Endothelial cell of umbilical vein (primary cell): ENCODE results near the gene C10orf71. TPM values are rescaled to one million over a fixed set of nuclear protein-coding genes. Genes with fewer than 3 reads are reported as not detected.

Experiments
- BruUV-seq: library from RNA; stranded (reverse); fragments of 400-500 nt; replicated peaks from 2 replicates; lab custom pipeline; 2021; lab: Mats Ljungman, UMichigan
- CTCF ChIA-PET: fragments of 300-600, 350-600 bp; sonication (Branson Sonifier 250); formaldehyde crosslinking; loops from one replicate; lab custom pipeline; 2021; ENCODE audit warnings: antibody characterized with exemption, inconsistent platforms; lab: Charles Lee
- POLR2A ChIA-PET: fragments of 300-600, 350-600 bp; sonication (Branson Sonifier 250); formaldehyde crosslinking; loops from one replicate; lab custom pipeline; 2021; ENCODE audit warnings: antibody characterized with exemption, inconsistent platforms; lab: Charles Lee
- DNase-seq: peaks from one replicate; pipeline ENCODE4 v3.0.0-alpha.2; 2011; ENCODE audit warnings: low read depth, low spot score
- FAIRE-seq: peaks from 2 replicates; lab custom pipeline; 2011; peaks lifted over from hg19 to GRCh38; lab: Jason Lieb, UNC
- H2AFZ ChIP-seq: 2 replicates; pipeline ENCODE4 v1.6.0; 2012; ENCODE audit warnings: low read depth, low read length, control low read depth, inconsistent platforms
- H3K27ac ChIP-seq: 2 replicates; pipeline ENCODE4 v1.5.1; 2011; ENCODE audit warnings: low read depth, mild to moderate bottlenecking, control low read depth, low read length, moderate library complexity; ENCODE audit not compliant: insufficient read depth
- H3K27me3 ChIP-seq, 2 experiments: 2 replicates each; pipeline versions ENCODE4 v1.6.0 to v1.6.1; 2011; ENCODE audit warnings: low read length in 2 of 2, mixed read lengths in 1 of 2; ENCODE audit not compliant: control insufficient read depth in 2 of 2, insufficient read depth in 2 of 2
- H3K36me3 ChIP-seq, 2 experiments: 2 replicates in 1 of 2; 3 replicates in 1 of 2; pipeline ENCODE4 v1.5.1; 2011; ENCODE audit warnings: low read length in 2 of 2, mild to moderate bottlenecking in 1 of 2, moderate library complexity in 1 of 2; ENCODE audit not compliant: control insufficient read depth in 2 of 2, insufficient read depth in 2 of 2; ENCODE audit errors: extremely low read depth in 1 of 2
- H3K4me1 ChIP-seq: 3 replicates; pipeline ENCODE4 v1.5.1; 2011; ENCODE audit warnings: mild to moderate bottlenecking, low read length; ENCODE audit not compliant: control insufficient read depth, insufficient read depth; ENCODE audit errors: extremely low read depth
- H3K4me2 ChIP-seq: 2 replicates; pipeline ENCODE4 v1.6.1; 2011; ENCODE audit warnings: low read length, control low read depth, mixed read lengths; ENCODE audit not compliant: insufficient read depth
- H3K4me3 ChIP-seq, 3 experiments: fragments of 200-600 bp in 1 of 3; sonication (generic), shearing (Covaris generic) in 1 of 3; replicated peaks in 1 of 3; 2 replicates each; pipeline ENCODE4 v1.5.1; 2011 to 2016; ENCODE audit warnings: control low read depth in 3 of 3, low read length in 3 of 3, mild to moderate bottlenecking in 2 of 3, inconsistent platforms in 1 of 3, low read depth in 1 of 3, moderate library complexity in 1 of 3; ENCODE audit not compliant: insufficient read depth in 1 of 3
- H3K79me2 ChIP-seq: 2 replicates; pipeline ENCODE4 v1.6.0; 2012; ENCODE audit warnings: low read length, inconsistent platforms; ENCODE audit not compliant: control insufficient read depth, insufficient read depth
- H3K9ac ChIP-seq: replicated peaks from 2 replicates; pipeline ENCODE3; 2011; ENCODE audit warnings: low read length, control low read depth; ENCODE audit not compliant: insufficient read depth; ENCODE audit errors: extremely low read depth
- H3K9me1 ChIP-seq: replicated peaks from 3 replicates; pipeline ENCODE4 v1.6.0; 2011; ENCODE audit warnings: mild to moderate bottlenecking, low read length; ENCODE audit not compliant: control insufficient read depth, insufficient read depth; ENCODE audit errors: extremely low read depth
- H3K9me3 ChIP-seq: replicated peaks from 2 replicates; pipeline ENCODE4 v1.5.1; 2012; ENCODE audit warnings: low read length, inconsistent platforms; ENCODE audit not compliant: control insufficient read depth, insufficient read depth
- H4K20me1 ChIP-seq: replicated peaks from 2 replicates; pipeline ENCODE3; 2011; ENCODE audit warnings: mild to moderate bottlenecking, low read length; ENCODE audit not compliant: control insufficient read depth, insufficient read depth; ENCODE audit errors: extremely low read depth
- EZH2 ChIP-seq: IDR thresholded peaks from 2 replicates; pipeline ENCODE4 v1.6.1; 2012; ENCODE audit warnings: borderline replicate concordance, low read depth, mild to moderate bottlenecking, moderate library complexity, low read length, inconsistent platforms; ENCODE audit not compliant: severe bottlenecking
- dilution Hi-C: fragments of 300-500 bp; cut with MboI; formaldehyde crosslinking; loops from one replicate; pipeline ENCODE4 v1.15.0; 2019; ENCODE audit warnings: low sequenced_read_pairs; ENCODE audit not compliant: extremely low pct_ligation_motif_present
- intact Hi-C: fragments of 100-400 bp; cut with micrococcal nuclease; formaldehyde crosslinking; loops from one replicate; pipeline ENCODE4 v1.10.0; 2022
- polyA plus RNA-seq, 4 experiments: library from polyadenylated mRNA; depleted of rRNA in 3 of 4; stranded (reverse) in 3 of 4; unstranded in 1 of 4; fragments of >200 nt; gene quantifications; 2 replicates each; pipeline versions ENCODE4 v1.2.1 to v1.2.3, GENCODE V29; 2011 to 2012; ENCODE audit warnings: missing spikeins in 1 of 4
- total RNA-seq: library from RNA; stranded (reverse); gene quantifications from 2 replicates; pipeline ENCODE4 v1.2.3, GENCODE V29; 2021
- TF ChIP-seq, protein P1 (sequence below): IDR thresholded peaks from 2 replicates; pipeline ENCODE4 v1.6.1; 2011; ENCODE audit not compliant: insufficient read depth, insufficient read length
- TF ChIP-seq, protein P2 (sequence below), 2 donors: IDR thresholded peaks; 1 replicate in 1 of 2; 2 replicates in 1 of 2; pipeline ENCODE4 v1.5.1; 2011; ENCODE audit warnings: low read length in 2 of 2, mild to moderate bottlenecking in 2 of 2, moderate library complexity in 2 of 2, control low read depth in 1 of 2, inconsistent platforms in 1 of 2, low read depth in 1 of 2; ENCODE audit not compliant: insufficient read depth in 1 of 2; ENCODE audit errors: extremely low read depth in 1 of 2

The C10orf71 gene
- total and polyA plus RNA-seq, 2 donors (not counting 3 experiments of a cell fraction or from before 2014, with no cell fraction given) = not detected

DNA sequence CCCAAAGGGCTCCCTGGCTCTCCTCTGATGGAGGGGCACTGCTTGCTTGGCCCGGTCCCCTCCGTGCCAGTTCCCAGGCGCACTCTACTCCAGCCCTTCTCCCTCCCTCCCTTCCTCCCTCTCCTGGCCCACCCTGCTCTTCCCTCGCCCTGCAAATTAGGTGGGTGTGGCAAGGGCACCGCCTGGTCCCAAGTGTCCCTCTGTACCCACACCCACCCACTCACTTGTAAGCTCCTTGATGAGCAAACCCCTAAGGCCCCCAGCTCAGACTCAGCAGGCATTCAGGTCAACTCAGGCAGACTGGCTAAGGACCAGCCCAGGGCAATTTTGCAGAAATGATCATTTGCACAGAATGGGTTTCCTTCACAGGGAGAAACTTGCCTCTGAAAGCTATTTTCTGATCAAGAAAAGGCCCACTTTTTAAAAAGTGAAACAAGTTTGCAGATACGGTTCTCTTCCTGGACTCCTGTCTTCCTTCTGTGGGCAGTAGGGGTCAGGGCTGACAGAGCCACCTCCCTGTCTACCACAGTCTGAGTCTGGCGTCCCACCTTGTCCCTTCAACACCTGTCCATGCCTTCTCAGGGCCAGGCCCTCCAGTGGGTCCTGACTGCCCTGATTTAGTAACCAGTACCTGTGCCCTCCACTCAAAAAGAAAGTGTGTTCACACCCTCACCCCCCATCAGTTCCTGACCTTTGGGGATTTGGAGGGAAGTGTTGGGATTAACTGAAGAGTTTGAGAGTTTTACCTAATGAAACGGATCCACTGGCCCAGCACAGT is 28.3 kb downstream of the C10orf71 start:
- no peaks in the 10 kb centered on the region for H3K27me3 ChIP-seq
- H3K9me1 ChIP-seq = no peaks in the 10 kb centered on the region
- ChIA-PET CTCF (no interaction called here), POLR2A (no interaction called here)
- no peaks in the 10 kb centered on the region for H4K20me1 ChIP-seq
- FAIRE-seq (no peak), DNase-seq (no peak)
- H3K4me1 ChIP-seq = no peaks in the 10 kb centered on the region
- H3K9ac ChIP-seq = no peak overlapping the region
- H3K27ac ChIP-seq = no peak overlapping the region
- dilution Hi-C loops (no loop called here), intact Hi-C loops (no loop called here)
- no TSS peak for BruUV-seq
- H3K9me3 ChIP-seq = no peaks in the 10 kb centered on the region
- no peak overlapping the region for H3K4me3 ChIP-seq
- H3K36me3 ChIP-seq = no peaks in the 10 kb centered on the region
- no peak overlapping the region for H3K4me2 ChIP-seq
- no peaks in the 10 kb centered on the region for H3K79me2 ChIP-seq
- H2AFZ ChIP-seq = no peak overlapping the region
- TF ChIP-seq, protein P1, sequence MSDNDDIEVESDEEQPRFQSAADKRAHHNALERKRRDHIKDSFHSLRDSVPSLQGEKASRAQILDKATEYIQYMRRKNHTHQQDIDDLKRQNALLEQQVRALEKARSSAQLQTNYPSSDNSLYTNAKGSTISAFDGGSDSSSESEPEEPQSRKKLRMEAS = no peak
- TF ChIP-seq EZH2 = no peak

DNA sequence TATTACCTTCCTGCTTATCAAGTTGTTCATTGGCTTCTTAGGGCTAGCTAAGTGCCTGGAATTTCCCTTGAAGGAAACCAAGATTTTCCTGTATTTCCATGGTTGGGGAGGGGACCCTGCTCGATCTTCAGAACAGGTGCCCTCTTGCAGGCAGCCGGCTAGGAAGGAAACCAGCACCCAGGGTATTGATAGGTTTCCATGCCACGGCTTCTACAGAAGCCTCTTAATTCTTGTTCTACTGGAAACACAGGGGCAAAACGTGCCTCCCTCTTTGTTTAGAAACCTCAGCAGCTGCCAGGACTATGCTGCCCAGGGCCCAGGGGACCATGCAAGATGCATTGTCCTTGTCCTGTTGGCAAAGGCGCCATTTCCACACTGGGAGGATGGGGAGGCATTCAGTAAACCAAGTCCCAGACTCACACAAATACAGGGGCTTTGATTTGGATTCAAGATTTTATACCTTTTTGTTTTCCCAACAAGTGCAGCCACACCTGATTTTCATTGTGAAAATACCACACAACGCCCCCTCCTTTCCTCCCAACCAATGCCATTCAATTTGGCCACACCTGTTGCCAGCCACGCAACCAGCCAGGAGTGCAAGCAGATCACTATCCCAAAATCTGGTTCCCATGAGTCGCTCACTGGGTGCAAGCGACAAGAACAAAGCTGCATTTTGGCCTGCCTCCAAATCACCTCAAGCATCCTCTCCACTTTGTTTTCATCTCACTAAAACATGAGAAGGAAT is 29.6 kb downstream of the C10orf71 start:
- Histone ChIP-seq H3K27me3 (no peaks in the 10 kb centered on the region), H3K27ac (no peak overlapping the region), H3K36me3 (no peaks in the 10 kb centered on the region), H3K4me2 (no peak overlapping the region), H3K9me3 (no peaks in the 10 kb centered on the region), H2AFZ (no peak overlapping the region), H4K20me1 (no peaks in the 10 kb centered on the region), H3K9ac (no peak overlapping the region), H3K9me1 (no peaks in the 10 kb centered on the region), H3K4me1 (no peaks in the 10 kb centered on the region), H3K4me3 (no peak overlapping the region), H3K79me2 (no peaks in the 10 kb centered on the region)
- POLR2A ChIA-PET = no interaction called here
- FAIRE-seq (no peak), DNase-seq (no peak)
- dilution Hi-C loops = no loop called here
- no peak for TF ChIP-seq EZH2
- TF ChIP-seq, protein P1 = no peak
- TF ChIP-seq, protein P2, sequence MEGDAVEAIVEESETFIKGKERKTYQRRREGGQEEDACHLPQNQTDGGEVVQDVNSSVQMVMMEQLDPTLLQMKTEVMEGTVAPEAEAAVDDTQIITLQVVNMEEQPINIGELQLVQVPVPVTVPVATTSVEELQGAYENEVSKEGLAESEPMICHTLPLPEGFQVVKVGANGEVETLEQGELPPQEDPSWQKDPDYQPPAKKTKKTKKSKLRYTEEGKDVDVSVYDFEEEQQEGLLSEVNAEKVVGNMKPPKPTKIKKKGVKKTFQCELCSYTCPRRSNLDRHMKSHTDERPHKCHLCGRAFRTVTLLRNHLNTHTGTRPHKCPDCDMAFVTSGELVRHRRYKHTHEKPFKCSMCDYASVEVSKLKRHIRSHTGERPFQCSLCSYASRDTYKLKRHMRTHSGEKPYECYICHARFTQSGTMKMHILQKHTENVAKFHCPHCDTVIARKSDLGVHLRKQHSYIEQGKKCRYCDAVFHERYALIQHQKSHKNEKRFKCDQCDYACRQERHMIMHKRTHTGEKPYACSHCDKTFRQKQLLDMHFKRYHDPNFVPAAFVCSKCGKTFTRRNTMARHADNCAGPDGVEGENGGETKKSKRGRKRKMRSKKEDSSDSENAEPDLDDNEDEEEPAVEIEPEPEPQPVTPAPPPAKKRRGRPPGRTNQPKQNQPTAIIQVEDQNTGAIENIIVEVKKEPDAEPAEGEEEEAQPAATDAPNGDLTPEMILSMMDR (IDR thresholded peaks at IDR 0.05; ENCODE audit: extremely low read depth in 1 of 2, insufficient read depth in 1 of 2, low read depth in 1 of 2, low read length in 2 of 2) = no peak
- intact Hi-C loops = no loop called here
- BruUV-seq = no TSS peak
- CTCF ChIA-PET = no interaction called here
